NCI-H2107 treated with DMSO at 0.1 percent for 48 hours (cell line): ENCODE measurements around the gene KCNK16.

ENCODE experiments used
- DNase-seq: peaks from one replicate; lab custom pipeline; 2025; ENCODE audit not compliant: unreplicated experiment; lab: John Stamatoyannopoulos, UW

Gene KCNK16

GRCh38 chr6:39322306-39322850, at the start of gene KCNK16:
Gene KCNK16 (minus strand): TSS chr6:39322702. CDS start chr6:39322540, 162 bp downstream.
- no peak for DNase-seq

- DNase-seq = no peak
Measured at GRCh38 chr6:39370390-39370789, 47.9 kb upstream of the KCNK16 start.

GRCh38 chr6:39369987-39370386, 47.5 kb upstream of the KCNK16 start:
- no peak for DNase-seq

- DNase-seq = no peak
Measured at GRCh38 chr6:39367700-39368099, 45.2 kb upstream of the KCNK16 start.

- DNase-seq = no peak
Measured at GRCh38 chr6:39366931-39367618, 44.6 kb upstream of the KCNK16 start.

GRCh38 chr6:39365281-39366074, 43.0 kb upstream of the KCNK16 start:
- DNase-seq = no peak

GRCh38 chr6:39363280-39363679, 40.8 kb upstream of the KCNK16 start:
- DNase-seq = no peak

GRCh38 chr6:39362487-39362865, 40.0 kb upstream of the KCNK16 start:
- DNase-seq = no peak

- peak; percentile 45 for DNase-seq
Measured at GRCh38 chr6:39361657-39362486, 39.4 kb upstream of the KCNK16 start.

- DNase-seq = no peak
Measured at GRCh38 chr6:39360378-39360777, 37.9 kb upstream of the KCNK16 start.

- peak; percentile 10 for DNase-seq
Measured at GRCh38 chr6:39357998-39358686, 35.6 kb upstream of the KCNK16 start.

- no peak for DNase-seq
Measured at GRCh38 chr6:39353698-39354315, 31.3 kb upstream of the KCNK16 start.

GRCh38 chr6:39350723-39351505, 28.4 kb upstream of the KCNK16 start:
- no peak for DNase-seq

- no peak for DNase-seq
Measured at GRCh38 chr6:39348740-39349139, 26.2 kb upstream of the KCNK16 start.

- DNase-seq = no peak
Measured at GRCh38 chr6:39347906-39348585, 25.5 kb upstream of the KCNK16 start.

- DNase-seq = no peak
Measured at GRCh38 chr6:39347206-39347605, 24.7 kb upstream of the KCNK16 start.

- DNase-seq = no peak
Measured at GRCh38 chr6:39344821-39345280, 22.3 kb upstream of the KCNK16 start.

- no peak for DNase-seq
Measured at GRCh38 chr6:39343396-39343870, 20.9 kb upstream of the KCNK16 start.
